ENCODE data around the gene U2AF1.
"Not testable (repeated sequence)": the region's sequence is repeated elsewhere in the genome, so short reads cannot be mapped to it uniquely, and the experiment has no call there.

Gene U2AF1

GRCh38 chr21:43106965-43107793 is at the start of gene U2AF1:
Gene U2AF1 (minus strand): TSS chr21:43107570. CDS start chr21:43107494, 76 bp downstream.
- peak; percentile 39 to 58 for DNase-seq (ENCODE audit: low read depth in 2 of 2)

GRCh38 chr21:43153601-43154000 is 46.2 kb upstream of the U2AF1 start:
- not testable (repeated sequence) for DNase-seq (ENCODE audit: low read depth in 2 of 2)

- not testable (repeated sequence) for DNase-seq (ENCODE audit: low read depth in 2 of 2)
Observed at GRCh38 chr21:43149344-43149743, 42.0 kb upstream of the U2AF1 start.

GRCh38 chr21:43147999-43148398 is 40.6 kb upstream of the U2AF1 start:
- not testable (repeated sequence) for DNase-seq (ENCODE audit: low read depth in 2 of 2)

- DNase-seq (ENCODE audit: low read depth in 2 of 2), result not testable (repeated sequence)
Observed at GRCh38 chr21:43146637-43147036, 39.3 kb upstream of the U2AF1 start.

- not testable (repeated sequence) for DNase-seq (ENCODE audit: low read depth in 2 of 2)
Observed at GRCh38 chr21:43141407-43141806, 34.0 kb upstream of the U2AF1 start.

GRCh38 chr21:43138944-43139343 is 31.6 kb upstream of the U2AF1 start:
- DNase-seq (ENCODE audit: low read depth in 2 of 2), result not testable (repeated sequence)

GRCh38 chr21:43134520-43134919 is 27.1 kb upstream of the U2AF1 start:
- DNase-seq (ENCODE audit: low read depth in 2 of 2), result not testable (repeated sequence)

- DNase-seq (ENCODE audit: low read depth in 2 of 2), result not testable (repeated sequence)
Observed at GRCh38 chr21:43130094-43130493, 22.7 kb upstream of the U2AF1 start.

- not testable (repeated sequence) for DNase-seq (ENCODE audit: low read depth in 2 of 2)
Observed at GRCh38 chr21:43115956-43116355, 8.6 kb upstream of the U2AF1 start.

- not testable (repeated sequence) for DNase-seq (ENCODE audit: low read depth in 2 of 2)
Observed at GRCh38 chr21:43114483-43114882, 7.1 kb upstream of the U2AF1 start.

GRCh38 chr21:43109006-43109405 is 1.6 kb upstream of the U2AF1 start:
- not testable (repeated sequence) for DNase-seq (ENCODE audit: low read depth in 2 of 2)

- not testable (repeated sequence) for DNase-seq (ENCODE audit: low read depth in 2 of 2)
Observed at GRCh38 chr21:43108177-43108576, 807 bp upstream of the U2AF1 start.

- DNase-seq (ENCODE audit: low read depth in 2 of 2), result not testable (repeated sequence)
Observed at GRCh38 chr21:43107794-43108137, 396 bp upstream of the U2AF1 start.

GRCh38 chr21:43104642-43105041 is 2.7 kb downstream of the U2AF1 start:
- DNase-seq (ENCODE audit: low read depth in 2 of 2), result not testable (repeated sequence)

- not testable (repeated sequence) for DNase-seq (ENCODE audit: low read depth in 2 of 2)
Observed at GRCh38 chr21:43102281-43102680, 5.1 kb downstream of the U2AF1 start.

GRCh38 chr21:43101676-43102075 is 5.7 kb downstream of the U2AF1 start:
- DNase-seq (ENCODE audit: low read depth in 2 of 2), result not testable (repeated sequence)

- not testable (repeated sequence) for DNase-seq (ENCODE audit: low read depth in 2 of 2)
Observed at GRCh38 chr21:43101000-43101399, 6.4 kb downstream of the U2AF1 start.

- DNase-seq (ENCODE audit: low read depth in 2 of 2), result not testable (repeated sequence)
Observed at GRCh38 chr21:43091979-43092614, 15.3 kb downstream of the U2AF1 start.

- DNase-seq (ENCODE audit: low read depth in 2 of 2), result not testable (repeated sequence)
Observed at GRCh38 chr21:43090947-43091346, 16.4 kb downstream of the U2AF1 start.

- DNase-seq (ENCODE audit: low read depth in 2 of 2), result not testable (repeated sequence)
Observed at GRCh38 chr21:43089463-43089862, 17.9 kb downstream of the U2AF1 start.

GRCh38 chr21:43082587-43083300 is 24.6 kb downstream of the U2AF1 start:
- not testable (repeated sequence) for DNase-seq (ENCODE audit: low read depth in 2 of 2)
